Right ventricle myocardium inferior (tissue), 1 donor: ENCODE measurements around the gene PDE9A. TPM values are rescaled to one million over a fixed set of nuclear protein-coding genes. Genes with fewer than 3 reads are reported as not detected.

Source experiments
- ATAC-seq: fragments of 200-7000 bp; cut with Tn5 transposase; one replicate; pipeline ENCODE4 v1.9.1; 2020; ENCODE audit warnings: mild to moderate bottlenecking, moderate library complexity
- DNase-seq: peaks from one replicate; pipeline ENCODE4 v3.0.0; 2021; ENCODE audit errors: missing footprints
- intact Hi-C: fragments of 100-400 bp; cut with DNase I; formaldehyde crosslinking; loops from one replicate; pipeline ENCODE4 v1.11.0; 2022
- total RNA-seq: library from RNA; stranded (reverse); fragmentation: NEBNext Ultra II Directional; extraction: Animal tissue kit (Norgen Biotek cat#: 25700); gene quantifications from one replicate; pipeline ENCODE4 v1.2.1, GENCODE V29; 2021
- donor health status: DM: no; HTN: yes; CAD: no; lungs with severe emphysema.

The PDE9A gene
- total RNA-seq, 1 donor from 2014 or later, result 3.4 TPM

DNA sequence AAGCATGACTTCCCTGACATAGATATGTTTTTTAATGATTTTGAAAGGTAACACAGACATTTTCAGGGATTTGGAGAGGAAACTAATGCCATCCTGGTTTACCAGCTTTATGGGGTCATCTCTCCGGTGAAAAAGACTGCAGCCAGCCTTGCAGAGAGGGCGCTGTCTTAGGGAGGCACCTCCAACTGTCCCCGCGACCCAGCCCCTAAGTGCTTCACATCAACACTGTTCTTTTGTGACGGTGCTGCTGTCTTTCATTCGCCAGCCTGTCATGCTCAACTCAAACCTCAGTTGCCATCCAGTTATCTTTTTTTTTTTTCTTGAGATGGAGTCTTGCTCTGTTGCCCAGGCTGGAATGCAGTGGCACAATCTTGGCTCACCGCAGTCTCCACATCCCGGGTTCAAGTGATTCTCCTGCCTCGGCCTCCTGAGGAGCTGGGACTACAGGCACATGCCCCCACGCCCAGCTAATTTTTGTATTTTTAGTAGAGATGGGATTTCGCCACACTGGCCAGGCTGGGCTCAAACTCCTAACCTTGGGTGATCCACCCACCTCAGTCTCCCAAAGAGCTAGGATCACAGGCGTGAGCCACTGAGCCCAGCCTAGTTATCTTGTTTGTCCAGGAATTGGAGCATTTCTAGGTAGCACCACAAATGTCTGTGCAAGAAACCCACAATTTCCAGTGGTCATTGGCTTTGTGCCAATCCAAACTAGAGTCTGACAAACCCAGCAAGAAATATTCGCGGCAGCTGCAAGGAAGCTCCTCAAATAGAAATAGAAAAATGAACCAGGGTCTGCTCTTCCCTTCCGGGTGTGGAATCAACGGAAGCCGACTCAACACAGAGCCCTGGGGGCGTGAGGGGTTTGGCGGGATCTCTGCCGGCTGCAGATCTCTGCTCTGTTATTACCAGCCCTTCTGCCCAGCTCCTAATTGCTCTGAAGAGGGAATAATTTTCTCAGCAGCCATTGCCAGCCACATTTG is 24.2 kb downstream of the PDE9A start:
- intact Hi-C loops, result no loop called here
- ATAC-seq (no peak), DNase-seq (no peak)

- intact Hi-C loops, result no loop called here
- ATAC-seq (no peak), DNase-seq (no peak)
Observed at GRCh38 chr21:42678618-42679295, 25.3 kb downstream of the PDE9A start.

DNA sequence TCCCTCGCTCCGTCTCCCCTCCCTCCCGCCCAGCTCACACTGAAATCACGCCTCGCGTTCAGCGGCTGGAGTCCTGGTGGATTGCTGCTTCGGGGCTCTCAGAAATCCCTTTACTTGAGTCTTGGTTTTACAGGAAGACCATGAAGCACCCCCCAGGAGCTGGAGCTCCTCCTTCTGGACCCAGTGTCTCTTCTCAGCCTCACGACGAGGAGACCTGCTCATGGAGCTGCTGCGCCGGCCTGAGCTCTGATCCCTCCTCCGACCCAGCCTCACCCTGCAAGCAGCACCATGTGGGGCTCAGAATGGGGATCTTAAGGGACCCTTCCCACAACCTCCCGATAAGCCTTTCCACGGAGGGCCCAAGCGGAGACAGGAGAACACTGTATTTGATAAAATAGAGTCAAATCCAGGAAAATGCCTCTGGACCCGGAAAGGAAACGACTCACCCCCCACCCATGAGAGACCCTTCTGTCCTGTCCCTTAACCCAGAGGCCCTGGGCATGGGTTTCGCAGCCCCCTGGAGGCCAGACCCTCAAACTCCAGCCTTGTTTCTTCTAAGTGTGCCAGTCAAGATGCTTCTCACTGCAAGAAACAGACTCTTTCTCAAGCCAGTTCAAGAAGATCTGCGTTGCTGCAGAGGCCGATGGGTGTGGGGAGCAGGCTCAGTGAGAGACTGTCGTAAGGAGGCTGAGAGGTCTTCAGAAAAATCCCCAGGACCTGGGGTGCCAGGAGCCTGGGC is 26.1 kb downstream of the PDE9A start:
- DNase-seq (no peak), ATAC-seq (no peak)
- intact Hi-C loops, result no loop called here

- ATAC-seq (no peak), DNase-seq (no peak)
- intact Hi-C loops, result no loop called here
Observed at GRCh38 chr21:42680058-42680330, 26.6 kb downstream of the PDE9A start.

DNA sequence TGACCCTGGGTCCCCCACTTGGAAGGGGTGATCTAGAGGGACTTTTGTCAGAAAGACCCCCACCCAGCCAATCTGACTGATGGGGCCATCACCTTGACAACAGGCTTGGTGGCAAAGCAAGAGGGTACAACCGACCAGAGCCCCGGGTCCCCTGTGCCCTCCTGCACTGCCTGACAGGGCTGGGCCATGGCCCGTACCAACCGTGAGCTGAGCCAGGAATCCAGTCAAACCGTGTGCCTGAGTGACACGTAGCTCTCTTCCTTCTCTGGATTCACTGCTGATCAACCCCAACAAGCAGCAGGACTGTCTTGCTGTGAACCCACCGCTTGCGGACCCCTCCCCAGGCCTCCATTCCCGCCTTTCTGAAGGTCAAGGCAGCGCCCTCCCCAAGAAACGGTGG is 27.0 kb downstream of the PDE9A start:
- ATAC-seq, result no peak
- no peak for DNase-seq
- intact Hi-C loops, result no loop called here

DNA sequence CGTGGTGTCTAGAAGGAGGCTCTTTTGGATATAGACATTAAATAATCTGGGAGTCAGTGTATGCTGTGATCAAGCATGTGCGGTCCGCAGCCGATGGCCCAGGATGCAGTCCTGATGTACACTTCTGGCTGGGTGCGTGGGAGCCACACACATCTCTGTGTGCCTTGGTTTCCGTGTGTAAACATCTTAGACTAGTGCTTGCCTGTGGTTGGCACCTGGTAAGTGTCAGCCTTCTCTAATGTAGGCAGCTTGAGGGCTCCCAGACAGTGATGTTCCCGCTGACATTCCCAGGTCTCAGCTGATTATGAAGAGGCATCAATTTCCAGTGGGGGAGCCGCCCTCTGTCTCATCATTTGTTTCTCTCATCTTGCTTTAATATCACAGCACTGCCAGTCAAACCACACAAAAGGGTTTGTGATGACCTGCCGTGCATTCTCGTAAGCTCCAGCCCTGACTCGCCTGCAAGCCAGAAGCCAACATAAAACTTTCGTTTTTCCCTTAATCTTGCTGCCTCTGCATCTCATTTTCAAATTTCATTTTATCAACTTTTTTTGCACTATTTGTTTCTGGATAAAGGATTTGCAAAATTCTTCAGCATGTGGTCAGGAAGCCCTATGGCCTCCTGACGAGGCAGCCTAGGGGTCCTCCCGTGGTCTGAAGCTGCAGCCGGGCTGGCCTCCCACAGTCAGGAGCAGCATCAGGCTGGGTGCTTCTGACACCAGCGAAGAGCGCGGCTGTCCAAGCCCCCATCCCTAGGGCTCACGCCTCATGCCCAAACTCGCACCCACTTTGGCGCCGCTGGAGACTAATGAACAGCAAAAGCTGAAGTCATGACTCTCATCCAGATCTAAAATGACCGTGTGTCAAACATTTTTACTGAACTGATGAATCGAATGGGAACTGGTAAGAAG is 28.1 kb downstream of the PDE9A start:
- intact Hi-C loops, result no loop called here
- ATAC-seq (no peak), DNase-seq (no peak)

- DNase-seq, result no peak
- intact Hi-C loops, result no loop called here
- ATAC-seq, result no peak
Observed at GRCh38 chr21:42682661-42683210, 29.3 kb downstream of the PDE9A start.

DNA sequence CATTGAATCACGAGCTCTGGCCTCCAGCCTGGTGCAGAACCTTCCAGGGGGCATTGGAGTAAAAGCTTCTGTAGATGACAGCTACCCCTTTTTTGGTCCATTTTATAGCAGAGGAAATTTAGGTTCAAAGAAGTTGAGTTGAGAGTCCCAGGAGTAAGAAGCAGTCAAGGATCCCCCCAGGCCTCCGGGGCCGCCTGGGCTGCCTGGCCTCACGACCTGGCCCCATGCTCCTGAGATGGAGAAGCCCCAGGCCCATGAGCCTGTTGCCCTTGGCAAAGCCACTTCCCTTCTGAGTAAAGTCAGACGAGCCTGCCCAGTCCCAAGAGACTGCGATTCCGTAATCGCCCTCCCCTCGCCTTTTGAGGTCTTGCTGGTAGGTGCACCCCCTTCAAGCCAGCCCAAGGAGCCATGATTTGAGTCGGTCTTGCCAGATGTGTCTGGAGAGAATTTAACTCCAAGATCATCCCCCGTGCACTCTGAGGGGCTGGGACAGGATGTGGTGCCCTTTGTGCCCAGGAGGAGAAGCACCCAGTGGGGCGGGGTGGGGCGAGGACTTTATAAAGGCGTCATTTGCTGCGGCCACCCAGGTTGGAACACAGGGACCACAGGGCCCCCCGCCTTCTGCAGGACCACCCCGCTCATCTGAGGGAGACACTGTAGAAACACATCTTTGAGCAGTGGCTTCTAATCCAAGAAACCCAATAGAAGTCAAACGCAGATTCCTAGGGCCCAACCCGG is 30.1 kb downstream of the PDE9A start:
- DNase-seq (no peak), ATAC-seq (no peak)
- intact Hi-C loops, result no loop called here

GRCh38 chr21:42684109-42684916 is 30.9 kb downstream of the PDE9A start:
- intact Hi-C loops, result no loop called here
- DNase-seq (no peak), ATAC-seq (no peak)

GRCh38 chr21:42685036-42685435 is 31.6 kb downstream of the PDE9A start:
- ATAC-seq, result no peak
- DNase-seq, result no peak
- intact Hi-C loops, result no loop called here

DNA sequence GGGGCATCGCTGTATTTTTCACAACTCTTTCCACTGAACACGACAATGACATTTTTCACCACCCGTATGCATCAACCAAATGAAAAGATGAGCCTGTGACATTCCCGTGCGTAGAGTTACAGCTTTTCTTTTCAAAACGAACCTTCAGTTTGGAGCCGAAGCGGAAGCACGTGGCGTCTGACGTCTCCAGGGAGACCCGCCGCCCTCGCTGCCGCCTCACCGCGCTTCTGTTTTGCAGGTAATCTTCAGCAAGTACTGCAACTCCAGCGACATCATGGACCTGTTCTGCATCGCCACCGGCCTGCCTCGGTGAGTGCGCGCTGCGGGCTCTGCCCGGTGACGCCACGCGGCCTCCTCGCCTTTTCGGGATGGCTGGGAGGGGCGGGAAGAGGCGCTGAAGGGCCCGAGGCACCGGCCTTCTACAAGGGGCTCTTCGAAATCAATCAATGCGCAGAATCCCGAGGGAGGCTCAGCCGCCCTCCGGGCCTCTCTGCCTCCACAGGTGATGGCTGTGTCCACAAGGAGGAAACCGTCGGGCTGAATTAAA is 32.6 kb downstream of the PDE9A start:
- DNase-seq, result no peak
- intact Hi-C loops, result no loop called here
- ATAC-seq, result no peak

GRCh38 chr21:42687796-42688195 is 34.4 kb downstream of the PDE9A start:
- ATAC-seq, result no peak
- no peak for DNase-seq
- intact Hi-C loops, result no loop called here

GRCh38 chr21:42688226-42688840 is 34.9 kb downstream of the PDE9A start:
- no peak for DNase-seq
- intact Hi-C loops, result no loop called here
- no peak for ATAC-seq

DNA sequence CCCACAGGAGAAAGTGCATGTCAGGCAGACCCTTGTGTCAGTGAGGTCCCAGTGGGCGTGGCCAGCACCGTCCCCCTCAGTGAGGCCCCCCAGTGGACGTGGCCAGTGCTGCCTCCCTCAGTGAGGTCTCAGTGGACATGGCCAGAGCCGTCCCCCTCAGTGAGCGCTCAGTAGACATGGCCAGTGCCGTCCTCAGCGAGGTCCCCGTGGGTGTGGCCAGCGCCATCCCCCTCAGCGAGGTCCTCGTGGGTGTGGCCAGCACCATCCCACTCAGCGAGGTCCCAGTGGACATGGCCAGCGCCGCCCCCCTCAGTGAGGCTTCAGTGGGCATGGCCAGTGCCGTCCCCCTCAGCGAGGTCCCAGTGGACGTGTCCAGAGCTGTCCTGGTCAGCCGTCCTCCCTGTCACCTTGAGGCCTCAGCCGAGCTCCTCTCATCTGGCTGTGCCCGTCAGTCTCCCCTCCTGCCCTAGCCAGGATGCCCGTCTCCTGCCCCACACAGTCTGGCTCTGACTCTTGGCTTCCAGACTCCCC is 35.5 kb downstream of the PDE9A start:
- no peak for ATAC-seq
- DNase-seq, result no peak
- intact Hi-C loops, result no loop called here

DNA sequence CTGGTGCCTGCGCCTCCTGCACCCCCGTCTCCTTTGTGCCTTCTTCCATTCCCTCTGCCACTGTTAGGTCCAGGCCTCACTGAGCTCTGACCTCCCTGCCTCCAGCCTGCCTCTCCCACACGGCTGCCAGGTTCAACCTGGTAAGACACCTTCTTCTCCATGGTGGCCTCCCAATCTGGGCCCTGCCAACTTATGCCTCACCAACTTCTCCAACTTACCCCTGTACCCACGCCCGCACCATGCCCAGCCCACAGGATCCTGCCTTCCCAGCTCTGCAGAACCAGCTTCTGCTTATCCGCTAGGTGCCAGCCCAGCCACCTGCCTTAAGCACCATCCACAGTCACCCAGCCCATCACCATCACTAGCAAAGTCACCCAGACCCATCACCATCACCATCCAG is 37.2 kb downstream of the PDE9A start:
- no peak for ATAC-seq
- intact Hi-C loops, result no loop called here
- DNase-seq, result no peak

- ATAC-seq (no peak), DNase-seq (no peak)
- intact Hi-C loops, result no loop called here
Observed at GRCh38 chr21:42691901-42692559, 38.6 kb downstream of the PDE9A start.
